ENCODE results near the gene RPS6KL1.

RPS6KL1 gene

GRCh38 chr14:74956280-74957072 is 33.4 kb upstream of the RPS6KL1 start:
- Histone ChIP-seq H3K9me3 (ENCODE audit: control insufficient read depth, insufficient read depth, low read depth, low read length) (no peaks in the 10 kb centered on the region), H3K4me1 (ENCODE audit: control insufficient read depth, insufficient read depth, low read length) (peaks cover 17% of the 10 kb centered on the region), H3K4me3 (ENCODE audit: low read depth, low read length) (no peak overlapping the region), H3K27ac (ENCODE audit: extremely low read depth, low read depth, low read length) (no peak overlapping the region), H3K36me3 (ENCODE audit: control insufficient read depth in 2 of 2, insufficient read depth in 1 of 2, low read length in 2 of 2) (peaks cover 0 to 20% of the 10 kb centered on the region in 2 experiments; a peak in 1 of 3 replicates)
- CTCF ChIA-PET, result interaction anchor here (3.0 kb wide), 1 partner anchor 11 kb away, joined by 15 read pairs; no protein-coding TSS in a partner anchor
- POLR2A ChIA-PET, result interaction anchor here (0.6 kb wide), 1 partner anchor 166 kb away, joined by 5 read pairs; no protein-coding TSS in a partner anchor
- TF ChIP-seq ZFHX2 (tag by site-specific recombination; conservative IDR thresholded peaks at IDR 0.05) (peak; percentile 49), EGR2 (tag by site-specific recombination; IDR thresholded peaks at IDR 0.05; ENCODE audit: low read depth) (0 out of 2 replicates have a peak, but pooled peaks have one; percentile 23), ZNF529 (tag by site-specific recombination; IDR thresholded peaks at IDR 0.05; ENCODE audit: insufficient replicate concordance) (no peak), ZBTB17 (tag by site-specific recombination; IDR thresholded peaks at IDR 0.05) (peak; percentile 89)

DNA sequence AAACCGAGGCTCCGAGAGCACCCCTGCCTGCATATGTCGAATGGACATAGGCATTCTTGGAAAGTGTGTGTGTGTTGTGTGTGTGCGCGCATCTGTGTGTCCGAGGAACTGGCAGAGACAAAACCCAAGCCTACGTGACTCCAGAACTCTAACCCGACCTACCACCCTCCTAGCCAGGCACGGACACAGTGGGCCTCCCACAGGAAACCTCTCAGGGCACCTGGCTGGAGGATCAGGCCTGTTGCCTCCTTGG is 32.9 kb upstream of the RPS6KL1 start:
- Histone ChIP-seq H3K4me3 (ENCODE audit: low read depth, low read length) (no peak overlapping the region), H3K36me3 (ENCODE audit: control insufficient read depth in 2 of 2, insufficient read depth in 1 of 2, low read length in 2 of 2) (peaks cover 0 to 20% of the 10 kb centered on the region in 2 experiments; a peak in 1 of 3 replicates), H3K4me1 (ENCODE audit: control insufficient read depth, insufficient read depth, low read length) (peaks cover 20% of the 10 kb centered on the region), H3K9me3 (ENCODE audit: control insufficient read depth, insufficient read depth, low read depth, low read length) (no peaks in the 10 kb centered on the region), H3K27ac (ENCODE audit: extremely low read depth, low read depth, low read length) (no peak overlapping the region; the same call in 1 of the 2 replicates)
- POLR2A ChIA-PET, result interaction anchor here (1.0 to 1.6 kb wide), 5 partner anchors 14 to 113 kb away, joined by 3 to 6 read pairs (median 4); partner anchors contain the start of genes ACYP1, EIF2B2 and ZC2HC1C
- CTCF ChIA-PET, result interaction anchor here (1.0 to 3.0 kb wide), 2 partner anchors 10 to 21 kb away, joined by 7 to 15 read pairs; no protein-coding TSS in a partner anchor
- TF ChIP-seq HIC1 (tag by site-specific recombination; IDR thresholded peaks at IDR 0.05), result no peak
- TF ChIP-seq ATF2 (tag by site-specific recombination; IDR thresholded peaks at IDR 0.05; ENCODE audit: low read depth), result no peak
- no peak for TF ChIP-seq PRDM10 (tag by site-specific recombination; IDR thresholded peaks at IDR 0.05)
- no peak for TF ChIP-seq ZNF121 (tag by site-specific recombination; IDR thresholded peaks at IDR 0.05)
- TF ChIP-seq REPIN1 (tag by site-specific recombination; IDR thresholded peaks at IDR 0.05; ENCODE audit: low read depth), result no peak
- no peak for TF ChIP-seq ZNF184 (tag by site-specific recombination; IDR thresholded peaks at IDR 0.05)
- TF ChIP-seq ZNF366 (tag by site-specific recombination; conservative IDR thresholded peaks at IDR 0.05), result no peak
- TF ChIP-seq IKZF3 (tag by site-specific recombination; IDR thresholded peaks at IDR 0.05), result no peak
- no peak; the same call in 1 of the 2 replicates for TF ChIP-seq ZNF335 (tag by site-specific recombination; conservative IDR thresholded peaks at IDR 0.05)
- TF ChIP-seq GFI1B (tag by site-specific recombination; IDR thresholded peaks at IDR 0.05), result no peak
- no peak for TF ChIP-seq ZNF548 (tag by site-specific recombination; IDR thresholded peaks at IDR 0.05)
- TF ChIP-seq ZNF600 (tag by site-specific recombination; IDR thresholded peaks at IDR 0.05), result no peak
- TF ChIP-seq ZNF280C (tag by site-specific recombination; IDR thresholded peaks at IDR 0.05), result no peak
- TF ChIP-seq ZNF488 (tag by site-specific recombination; IDR thresholded peaks at IDR 0.05), result no peak
